GM12878 (cell line): Measurements from ENCODE around the gene DPH7. TPM values are rescaled to one million over a fixed set of nuclear protein-coding genes. Genes with fewer than 3 reads are reported as not detected.

ENCODE experiments used
- ATAC-seq: fragments of 200-7000 bp; cut with Tn5 transposase; 3 replicates; pipeline ENCODE4 v1.9.1; 2020; ENCODE audit warnings: mild to moderate bottlenecking, moderate library complexity
- BruUV-seq: library from RNA; stranded (reverse); fragments of 400-500 nt; replicated peaks from 2 replicates; lab custom pipeline; 2021; lab: Mats Ljungman, UMichigan
- CTCF ChIA-PET: fragments of 300-600 bp; sonication (Branson Sonifier 250); formaldehyde crosslinking; extraction: SDS; loops from one replicate; lab custom pipeline; 2021; ENCODE audit warnings: inconsistent platforms; lab: Yijun Ruan, JAX
- POLR2A ChIA-PET: fragments of 350-600 bp; formaldehyde crosslinking; extraction: SDS; loops from one replicate; lab custom pipeline; 2021; ENCODE audit warnings: inconsistent platforms; lab: Charles Lee
- RAD21 ChIA-PET: fragments of 300-600 bp; sonication (Branson Sonifier 250); formaldehyde crosslinking; loops from one replicate; lab custom pipeline; 2023; ENCODE audit warnings: antibody characterized with exemption; ENCODE audit not compliant: unreplicated experiment; lab: Charles Lee
- SMC1A ChIA-PET: fragments of 300-600 bp; sonication (Branson Sonifier 250); formaldehyde crosslinking; loops from one replicate; lab custom pipeline; 2023; ENCODE audit not compliant: unreplicated experiment, uncharacterized antibody; lab: Charles Lee
- DNase-seq: peaks from one replicate; pipeline ENCODE4 v3.0.0-alpha.2; 2011; ENCODE audit warnings: low read depth, low spot score
- FAIRE-seq: peaks from 3 replicates; lab custom pipeline; 2011; peaks lifted over from hg19 to GRCh38; lab: Jason Lieb, UNC
- H2AFZ ChIP-seq: 2 replicates; pipeline ENCODE4 v1.6.0; 2011; ENCODE audit warnings: low read depth, low read length, control low read depth; ENCODE audit not compliant: control insufficient read depth
- H3K27ac ChIP-seq: 2 replicates; pipeline ENCODE4 v1.5.1; 2011; ENCODE audit warnings: control low read depth; ENCODE audit not compliant: control insufficient read depth, insufficient read depth
- H3K27me3 ChIP-seq, 2 experiments: replicated peaks in 1 of 2; 2 replicates each; pipeline versions ENCODE4 v1.6.0 to v1.6.1; 2011; ENCODE audit warnings: low read length in 1 of 2; ENCODE audit not compliant: control insufficient read depth in 2 of 2, insufficient read depth in 2 of 2
- H3K36me3 ChIP-seq, 2 experiments: 2 replicates each; pipeline ENCODE4 v1.5.1; 2011; ENCODE audit warnings: low read length in 1 of 2; ENCODE audit not compliant: control insufficient read depth in 2 of 2, insufficient read depth in 2 of 2
- H3K4me1 ChIP-seq: 2 replicates; pipeline ENCODE4 v1.6.1; 2011; ENCODE audit warnings: mild to moderate bottlenecking, low read length, moderate library complexity, mixed read lengths; ENCODE audit not compliant: control insufficient read depth, insufficient read depth
- H3K4me2 ChIP-seq: 2 replicates; pipeline ENCODE4 v1.6.0; 2011; ENCODE audit warnings: control low read depth; ENCODE audit not compliant: control insufficient read depth, insufficient read depth
- H3K4me3 ChIP-seq: fragments of 200-600 bp; sonication (generic); 2 replicates; pipeline ENCODE4 v1.5.1; 2016
- H3K79me2 ChIP-seq: 2 replicates; pipeline ENCODE4 v1.6.0; 2011; ENCODE audit warnings: low read length; ENCODE audit not compliant: control insufficient read depth, insufficient read depth
- H3K9ac ChIP-seq: 2 replicates; pipeline ENCODE4 v1.8.0; 2011; ENCODE audit warnings: low read length, control low read depth, mixed read lengths; ENCODE audit not compliant: control insufficient read depth, insufficient read depth
- H3K9me3 ChIP-seq: replicated peaks from 3 replicates; pipeline ENCODE4 v1.5.1; 2011; ENCODE audit warnings: mild to moderate bottlenecking, low read length; ENCODE audit not compliant: control insufficient read depth, insufficient read depth
- H4K20me1 ChIP-seq: 2 replicates; pipeline ENCODE4 v1.6.0; 2011; ENCODE audit not compliant: control insufficient read depth, insufficient read depth
- EP300 ChIP-seq, 2 experiments: fragments of 150-350 bp in 1 of 2; IDR thresholded peaks; 2 replicates each; pipeline ENCODE4 v1.6.1; 2011 to 2012; ENCODE audit warnings: low read depth in 2 of 2, low read length in 2 of 2, borderline replicate concordance in 1 of 2, improper control_type of control experiment in 1 of 2, inconsistent platforms in 1 of 2; ENCODE audit not compliant: control insufficient read depth in 1 of 2
- ETV6 ChIP-seq, 2 experiments: fragments of 450-650 bp in 1 of 2; IDR thresholded peaks in 1 of 2; conservative IDR thresholded peaks in 1 of 2; 2 replicates each; pipeline ENCODE4 v1.6.1; 2014; ENCODE audit warnings: antibody characterized with exemption in 1 of 2, borderline replicate concordance in 1 of 2, low read depth in 1 of 2, mild to moderate bottlenecking in 1 of 2, moderate library complexity in 1 of 2
- EZH2 ChIP-seq: IDR thresholded peaks from 2 replicates; pipeline ENCODE4 v1.6.1; 2012; ENCODE audit warnings: low read depth, mild to moderate bottlenecking, control low read depth, inconsistent platforms, low read length, borderline replicate concordance; ENCODE audit not compliant: control insufficient read depth
- IRF4 ChIP-seq: IDR thresholded peaks from 2 replicates; pipeline ENCODE4 v1.6.1; 2011; ENCODE audit warnings: low read depth, low read length
- JUNB ChIP-seq: IDR thresholded peaks from 2 replicates; pipeline ENCODE4 v1.6.1; 2016; ENCODE audit warnings: antibody characterized with exemption, mild to moderate bottlenecking
- LARP7 ChIP-seq: fragments of 450-650 bp; IDR thresholded peaks from 2 replicates; pipeline ENCODE4 v1.6.1; 2017; ENCODE audit warnings: mild to moderate bottlenecking
- MEF2A ChIP-seq: IDR thresholded peaks from 2 replicates; pipeline ENCODE4 v1.6.1; 2011; ENCODE audit warnings: low read depth, mild to moderate bottlenecking, low read length, moderate library complexity; ENCODE audit not compliant: insufficient read depth
- NRF1 ChIP-seq: conservative IDR thresholded peaks from 2 replicates; pipeline ENCODE4 v1.6.1; 2011; ENCODE audit warnings: mild to moderate bottlenecking, low read depth, low read length, improper control_type of control experiment
- POLR2AphosphoS2 ChIP-seq: IDR thresholded peaks from 2 replicates; pipeline ENCODE4 v1.6.1; 2011; ENCODE audit warnings: low read depth, mild to moderate bottlenecking, low read length, improper control_type of control experiment, moderate library complexity
- POU2F2 ChIP-seq: IDR thresholded peaks from 3 replicates; pipeline ENCODE4 v1.6.1; 2011; ENCODE audit warnings: low read depth, mild to moderate bottlenecking, low read length, borderline replicate concordance
- RBBP5 ChIP-seq: fragments of 200-600 bp; sonication (generic); conservative IDR thresholded peaks from 2 replicates; pipeline ENCODE4 v1.6.1; 2016
- RELB ChIP-seq: fragments of 450-650 bp; IDR thresholded peaks from 2 replicates; pipeline ENCODE4 v1.6.1; 2017; ENCODE audit warnings: low read depth, mild to moderate bottlenecking, moderate library complexity
- RUNX3 ChIP-seq: IDR thresholded peaks from 2 replicates; pipeline ENCODE4 v1.6.1; 2012; ENCODE audit warnings: low read length, inconsistent platforms
- TARDBP ChIP-seq: IDR thresholded peaks from 2 replicates; pipeline ENCODE4 v1.6.1; 2016; ENCODE audit warnings: borderline replicate concordance
- ZBED1 ChIP-seq: IDR thresholded peaks from 2 replicates; pipeline ENCODE4 v1.6.1; 2016; ENCODE audit warnings: borderline replicate concordance
- ZBTB40 ChIP-seq: fragments of 450-650 bp; IDR thresholded peaks from 2 replicates; pipeline ENCODE4 v1.6.1; 2016; ENCODE audit warnings: mild to moderate bottlenecking, moderate library complexity, borderline replicate concordance
- ZNF384 ChIP-seq: IDR thresholded peaks from 2 replicates; pipeline ENCODE4 v1.6.1; 2012; ENCODE audit warnings: low read depth, mild to moderate bottlenecking, low read length, improper control_type of control experiment, borderline replicate concordance
- WGBS: methylation state at CpG from one replicate; pipeline ENCODE4 v1.1.6; 2016; ENCODE audit warnings: low lambda C conversion rate; ENCODE audit not compliant: insufficient replicate concordance, insufficient coverage; ENCODE audit errors: missing lambda C conversion rate; 5-methylcytosine and 5-hydroxymethylcytosine counted together
- in situ Hi-C: fragments of 300-500 bp; cut with MboI; formaldehyde crosslinking; loops from 9 replicates; pipeline ENCODE4 v1.14.3; 2018; ENCODE audit warnings: mixed read lengths
- intact Hi-C: fragments of 100-400 bp; cut with micrococcal nuclease; formaldehyde crosslinking; loops from one replicate; pipeline ENCODE4 v1.14.2; 2022; ENCODE audit not compliant: unreplicated experiment
- polyA plus RNA-seq, 11 experiments: library from polyadenylated mRNA; depleted of rRNA in 4 of 11; unstranded in 6 of 11; stranded (reverse) in 5 of 11; fragments of >200 nt; fragmentation: Nextera tagmentation in 4 of 11; fragmentation: Illumina TruSeq in 1 of 11; extraction: Ambion mirVana in 4 of 11; extraction: Trizol in 1 of 11; gene quantifications; 1 replicate in 1 of 11; 2 replicates in 10 of 11; pipeline versions ENCODE4 v1.2.1 to v1.2.3, GENCODE V29; 2011 to 2016; ENCODE audit warnings: inconsistent platforms in 2 of 11, missing spikeins in 2 of 11, low read depth in 1 of 11
- total RNA-seq, 4 experiments: library from RNA; depleted of rRNA in 3 of 4; stranded (reverse); fragments of >200 nt in 3 of 4; fragmentation: Illumina TruSeq in 1 of 4; extraction: Trizol in 1 of 4; gene quantifications; 2 replicates each; pipeline versions ENCODE4 v1.2.1 to v1.2.3, GENCODE V29; 2013 to 2021

DPH7 gene
- total and polyA plus RNA-seq, 10 of the 15 experiments (the other 5 are each of a cell fraction or from before 2014, with no cell fraction given): 8.7 to 40.0 (median 28.1) TPM

- H3K4me3 ChIP-seq: no peak overlapping the region
- no peak for DNase-seq
- POLR2A ChIA-PET: no interaction called here
- H2AFZ ChIP-seq: no peak overlapping the region
- 52% methylated on average over 30 of the region's 30 CpGs for WGBS
- no peak overlapping the region for H3K27ac ChIP-seq
- CTCF ChIA-PET: interaction anchor here (0.9 to 1.4 kb wide), 3 partner anchors 10 to 14 kb away, joined by 3 to 5 read pairs (median 3); no protein-coding TSS in a partner anchor
- RAD21 ChIA-PET: no interaction called here
- no peaks in the 10 kb centered on the region for H3K36me3 ChIP-seq
- no peak for FAIRE-seq
- H3K4me1 ChIP-seq: no peaks in the 10 kb centered on the region
- H3K79me2 ChIP-seq: no peaks in the 10 kb centered on the region
- in situ Hi-C loops (no loop called here), intact Hi-C loops (loop anchor here (10.0 kb wide), 2 partner anchors 56 to 226 kb away; no protein-coding TSS in a partner anchor)
- no TSS peak for BruUV-seq
- SMC1A ChIA-PET: no interaction called here
- H3K9ac ChIP-seq: no peak overlapping the region
- ATAC-seq: no peak
- H3K27me3 ChIP-seq: no peaks in the 10 kb centered on the region
- no peaks in the 10 kb centered on the region for H3K9me3 ChIP-seq
- no peaks in the 10 kb centered on the region for H4K20me1 ChIP-seq
- H3K4me2 ChIP-seq: no peak overlapping the region
- TF ChIP-seq ZBTB40 (no peak), MEF2A (no peak), NRF1 (no peak), ETV6 (conservative IDR thresholded peaks at IDR 0.05 in 1 of 2, IDR thresholded peaks at IDR 0.05 in 1 of 2; ENCODE audit: borderline replicate concordance in 1 of 2, low read depth in 1 of 2) (no peak), IRF4 (no peak), ZBED1 (no peak), POLR2AphosphoS2 (no peak), LARP7 (no peak), EP300 (IDR thresholded peaks at IDR 0.05; ENCODE audit: borderline replicate concordance in 1 of 2, control insufficient read depth in 1 of 2, low read depth in 2 of 2, low read length in 2 of 2) (no peak), RELB (no peak), EZH2 (no peak), ZNF384 (no peak), RBBP5 (no peak), POU2F2 (no peak), RUNX3 (no peak), JUNB (no peak), TARDBP (no peak)
These were observed 57.9 kb downstream of the DPH7 start for GRCh38 chr9:137520614-137521404.
